Stomach (tissue), 9 donors: Measurements from ENCODE around the gene DAB1. TPM values are rescaled to one million over a fixed set of nuclear protein-coding genes. Genes with fewer than 3 reads are reported as not detected.
A peak's percentile ranks its signal among the peaks of the same experiment; 100 is the strongest.

ENCODE experiments used
- DNase-seq, 2 donors: peaks; one replicate each; pipeline versions ENCODE4 v3.0.0 to v3.0.0-alpha.2; 2013 to 2019
- H3K27ac ChIP-seq, 5 donors: fragments of 200-600 bp in 4 of 5; sonication (generic) in 4 of 5; one replicate each; pipeline ENCODE4 v1.5.1; 2013 to 2019; ENCODE audit warnings: mild to moderate bottlenecking in 1 of 5, moderate library complexity in 1 of 5
- H3K27me3 ChIP-seq, 3 donors: fragments of 200-600 bp; sonication (generic); one replicate each; pipeline ENCODE4 v1.5.1; 2017 to 2019; ENCODE audit warnings: mixed run types in 1 of 3
- H3K36me3 ChIP-seq, 4 donors: fragments of 200-600 bp; sonication (generic); 1 replicate in 3 of 4; 2 replicates in 1 of 4; pipeline ENCODE4 v1.5.1; 2016 to 2019
- H3K4me1 ChIP-seq, 4 donors: fragments of 200-600 bp; sonication (generic); one replicate each; pipeline ENCODE4 v1.5.1; 2016 to 2019
- H3K4me3 ChIP-seq, 4 donors: fragments of 200-600 bp; sonication (generic) in 3 of 4; one replicate each; pipeline ENCODE4 v1.5.1; 2016 to 2019; ENCODE audit warnings: mild to moderate bottlenecking in 1 of 4
- H3K9me3 ChIP-seq, 4 donors: fragments of 200-600 bp; sonication (generic); one replicate each; pipeline ENCODE4 v1.5.1; 2016 to 2019
- CTCF ChIP-seq, 7 experiments: fragments of 450-650 bp in 4 of 7; fragments of 200-600 bp in 3 of 7; sonication (generic) in 3 of 7; IDR thresholded peaks; one replicate each; pipeline ENCODE4 v1.5.1; 2016 to 2019; ENCODE audit warnings: antibody characterized with exemption in 7 of 7, control low read depth in 2 of 7, mild to moderate bottlenecking in 1 of 7
- EP300 ChIP-seq: sonication (generic); formaldehyde crosslinking; IDR thresholded peaks from one replicate; pipeline ENCODE4 v1.6.1; 2017; ENCODE audit warnings: antibody characterized with exemption
- POLR2A ChIP-seq, 4 donors: fragments of 450-650 bp; IDR thresholded peaks; one replicate each; pipeline ENCODE4 v1.6.1; 2016; ENCODE audit warnings: antibody characterized with exemption in 4 of 4, control low read depth in 2 of 4, mild to moderate bottlenecking in 1 of 4, moderate library complexity in 1 of 4
- POLR2AphosphoS5 ChIP-seq, 3 donors: sonication (generic); formaldehyde crosslinking; IDR thresholded peaks; one replicate each; pipeline ENCODE4 v1.6.1; 2016; ENCODE audit warnings: antibody characterized with exemption in 3 of 3
- WGBS, 5 donors: extraction: QIAGEN DNeasy Blood & Tissue Kit in 3 of 5; methylation state at CpG; one replicate each; pipeline versions ENCODE4 v1.1.5 to v1.1.7; 2013 to 2018; 5-methylcytosine and 5-hydroxymethylcytosine counted together
- intact Hi-C: fragments of 100-400 bp; cut with DNase I; formaldehyde crosslinking; loops from one replicate; pipeline ENCODE4 v1.15.1; 2023; ENCODE audit warnings: low total_unique reads
- polyA plus RNA-seq, 3 donors: library from polyadenylated mRNA; stranded (reverse); fragments of 200-250 nt; gene quantifications; one replicate each; pipeline ENCODE4 v1.2.3, GENCODE V29; 2013
- total RNA-seq, 5 donors: library from RNA; depleted of rRNA; stranded (reverse); fragments of >200 nt; gene quantifications; one replicate each; pipeline versions ENCODE4 v1.1.0 to v1.2.3, GENCODE V29; 2014 to 2016
- donor health status: healthy with polysubstance abuse.
- donor health status: Bipolar disorder and iron deficiency.
- donor health status: healthy.

The DAB1 gene
- total and polyA plus RNA-seq, 8 donors = under 0.01 to 3.5 (median 0.61) TPM; not detected in 1

DNA sequence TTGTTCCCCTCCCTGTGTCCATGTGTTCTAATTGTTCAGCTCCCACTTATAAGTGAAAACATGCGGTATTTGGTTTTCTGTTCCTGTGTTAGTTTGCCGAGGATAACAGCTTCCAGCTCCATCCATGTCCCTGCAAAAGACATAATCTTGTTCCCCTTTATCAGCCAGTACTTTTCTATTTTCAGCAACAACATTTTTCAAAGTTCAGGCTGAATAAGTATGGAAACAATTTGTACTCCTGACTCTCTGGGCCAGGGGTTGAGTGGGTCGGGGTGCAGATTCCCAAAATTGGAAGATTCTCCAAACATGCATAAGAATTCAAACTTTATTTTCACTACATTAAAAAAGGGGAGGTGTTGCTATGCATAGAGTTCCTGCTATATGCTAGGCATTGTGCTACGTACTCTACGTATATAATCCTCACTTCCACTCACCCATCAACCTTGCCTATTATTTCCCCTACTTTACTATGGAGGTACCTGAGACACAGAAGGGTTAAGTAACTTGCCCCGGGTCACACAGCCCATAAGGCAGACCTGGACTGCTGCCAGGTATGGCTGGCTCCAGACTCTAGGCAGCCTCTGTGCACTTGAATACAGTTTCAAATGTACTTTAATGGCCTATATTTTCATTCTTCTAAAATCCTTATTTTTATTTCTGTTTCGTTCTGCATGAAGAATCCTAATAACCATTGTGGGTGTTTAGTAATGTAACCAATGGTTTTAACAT, 341.0 kb downstream of the DAB1 start:
- Histone ChIP-seq H3K9me3 (no peaks in the 10 kb centered on the region), H3K4me3 (no peak overlapping the region), H3K4me1 (no peaks in the 10 kb centered on the region), H3K36me3 (no peaks in the 10 kb centered on the region), H3K27me3 (no peaks in the 10 kb centered on the region), H3K27ac (no peak overlapping the region)
- TF ChIP-seq POLR2AphosphoS5 (IDR thresholded peaks at IDR 0.05) (no peak), EP300 (no peak), CTCF (IDR thresholded peaks at IDR 0.05) (no peak), POLR2A (IDR thresholded peaks at IDR 0.05) (no peak)
- intact Hi-C loops = no loop called here
- 65 to 85% (median 75%) methylated on average over 7 of the region's 7 CpGs for WGBS, 5 donors
- DNase-seq = no peak

DNA sequence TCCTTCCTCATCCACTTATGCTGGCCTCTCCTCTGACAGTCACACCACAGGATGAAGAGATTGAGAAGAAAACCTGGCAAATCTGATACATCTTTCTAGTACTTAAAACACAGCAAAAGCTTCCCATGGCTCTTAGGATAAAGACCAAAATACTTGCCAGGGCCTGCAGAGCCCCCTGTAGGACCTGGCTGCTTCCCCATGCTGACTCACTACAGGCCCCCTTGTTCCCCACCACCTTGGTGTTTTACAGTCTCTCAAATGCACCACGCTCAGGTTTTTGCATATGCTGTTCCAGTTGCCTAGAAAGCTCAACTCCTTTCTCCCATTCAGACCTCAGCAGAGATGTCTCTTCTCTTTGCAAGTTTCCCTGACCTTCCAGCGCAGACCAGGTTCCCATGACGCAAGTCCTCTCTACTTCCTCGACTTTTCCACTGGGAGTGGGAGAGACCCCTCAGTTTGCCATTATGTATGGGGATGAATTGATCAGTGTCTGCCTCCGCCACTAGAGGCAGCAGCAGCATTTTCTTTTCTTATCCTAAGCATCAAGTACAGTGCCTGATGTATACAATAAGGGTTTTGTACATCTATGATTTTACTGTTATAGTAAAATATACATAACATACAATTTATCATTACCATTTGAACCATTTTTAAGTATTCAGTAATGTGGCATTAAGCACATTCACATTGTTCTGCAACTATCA, 344.3 kb downstream of the DAB1 start:
- intact Hi-C loops = no loop called here
- H3K4me1 ChIP-seq = no peaks in the 10 kb centered on the region
- DNase-seq = no peak
- no peaks in the 10 kb centered on the region for H3K9me3 ChIP-seq
- TF ChIP-seq POLR2A (IDR thresholded peaks at IDR 0.05) = no peak
- no peak for TF ChIP-seq CTCF (IDR thresholded peaks at IDR 0.05)
- TF ChIP-seq EP300 = no peak
- TF ChIP-seq POLR2AphosphoS5 (IDR thresholded peaks at IDR 0.05) = no peak
- H3K27ac ChIP-seq = no peak overlapping the region
- no peak overlapping the region for H3K4me3 ChIP-seq
- WGBS, 5 donors = 90 to 93% (median 92%) methylated on average over 5 of the region's 5 CpGs
- H3K27me3 ChIP-seq = no peaks in the 10 kb centered on the region
- H3K36me3 ChIP-seq = no peaks in the 10 kb centered on the region

DNA sequence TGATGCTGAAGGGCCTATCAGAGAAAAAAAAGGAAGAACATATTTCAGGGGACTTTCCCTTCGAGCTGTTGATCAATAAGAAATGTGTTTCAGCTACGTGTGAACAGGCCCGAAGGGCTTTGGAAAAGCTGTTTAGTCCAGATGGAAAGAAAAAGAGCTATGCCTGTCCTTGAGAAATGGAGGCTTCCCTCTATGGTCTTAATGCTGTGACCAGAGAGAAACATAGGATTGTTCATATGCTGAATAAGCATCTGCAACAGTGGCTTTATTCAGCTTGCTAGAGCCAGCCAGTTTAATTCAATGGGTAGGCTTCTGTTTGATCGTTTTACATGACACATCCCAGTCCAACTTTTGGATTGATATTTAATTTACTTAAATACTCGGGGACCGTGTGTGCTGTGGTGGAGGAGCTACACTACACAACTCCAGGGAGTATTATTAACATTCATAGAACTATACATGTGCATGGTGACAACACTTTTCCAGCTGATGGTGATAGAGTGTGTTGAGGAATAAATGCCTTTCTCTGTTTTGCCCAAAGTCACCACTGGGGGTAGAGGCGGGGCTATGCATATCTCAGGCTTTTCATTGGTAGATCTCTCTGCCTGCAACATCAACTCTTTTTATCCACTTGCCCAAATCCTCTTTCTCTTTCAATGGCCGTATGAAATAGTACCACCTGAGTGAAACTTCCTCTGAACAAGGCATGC, 351.3 kb downstream of the DAB1 start:
- H3K36me3 ChIP-seq = no peaks in the 10 kb centered on the region
- peaks cover 0 to 10% (median 3%) of the 10 kb centered on the region in 4 donors for H3K4me1 ChIP-seq
- TF ChIP-seq POLR2A (IDR thresholded peaks at IDR 0.05) = no peak
- TF ChIP-seq POLR2AphosphoS5 (IDR thresholded peaks at IDR 0.05) = no peak
- TF ChIP-seq CTCF (IDR thresholded peaks at IDR 0.05) = no peak
- TF ChIP-seq EP300 = no peak
- H3K27me3 ChIP-seq = no peaks in the 10 kb centered on the region
- no peaks in the 10 kb centered on the region for H3K9me3 ChIP-seq
- no peak overlapping the region for H3K27ac ChIP-seq
- H3K4me3 ChIP-seq = no peak overlapping the region
- WGBS, 5 donors = 78 to 89% (median 85%) methylated on average over 8 of the region's 8 CpGs
- DNase-seq = no peak
- intact Hi-C loops = no loop called here

- H3K36me3 ChIP-seq = no peaks in the 10 kb centered on the region
- H3K4me1 ChIP-seq = peaks cover 0 to 13% (median 5%) of the 10 kb centered on the region in 4 donors
- intact Hi-C loops = loop anchor here (10.0 kb wide), 1 partner anchor 243 kb away; no protein-coding TSS in a partner anchor
- no peak for TF ChIP-seq CTCF (IDR thresholded peaks at IDR 0.05)
- no peak overlapping the region for H3K27ac ChIP-seq
- H3K27me3 ChIP-seq = no peaks in the 10 kb centered on the region
- DNase-seq = peak; percentile 61 to 83
- H3K9me3 ChIP-seq = no peaks in the 10 kb centered on the region
- 42 to 61% (median 53%) methylated on average over 3 of the region's 3 CpGs for WGBS, 5 donors
- H3K4me3 ChIP-seq = no peak overlapping the region
These were observed 356.0 kb downstream of the DAB1 start for GRCh38 chr1:57067863-57068262.
